Lower leg skin (tissue), 3 donors: Measurements from ENCODE around the gene REPS1.

Source experiments
- POLR2A ChIP-seq, 2 donors: fragments of 450-650 bp; IDR thresholded peaks; one replicate each; pipeline ENCODE4 v1.6.1; 2016 to 2017; ENCODE audit warnings: antibody characterized with exemption in 2 of 2, mild to moderate bottlenecking in 1 of 2, moderate library complexity in 1 of 2
- TF ChIP-seq, protein P1 (sequence below), 3 donors: fragments of 450-650 bp; IDR thresholded peaks; one replicate each; pipeline ENCODE4 v1.5.1; 2016; ENCODE audit warnings: antibody characterized with exemption in 3 of 3, mild to moderate bottlenecking in 3 of 3, moderate library complexity in 2 of 3

- TF ChIP-seq, protein P1, sequence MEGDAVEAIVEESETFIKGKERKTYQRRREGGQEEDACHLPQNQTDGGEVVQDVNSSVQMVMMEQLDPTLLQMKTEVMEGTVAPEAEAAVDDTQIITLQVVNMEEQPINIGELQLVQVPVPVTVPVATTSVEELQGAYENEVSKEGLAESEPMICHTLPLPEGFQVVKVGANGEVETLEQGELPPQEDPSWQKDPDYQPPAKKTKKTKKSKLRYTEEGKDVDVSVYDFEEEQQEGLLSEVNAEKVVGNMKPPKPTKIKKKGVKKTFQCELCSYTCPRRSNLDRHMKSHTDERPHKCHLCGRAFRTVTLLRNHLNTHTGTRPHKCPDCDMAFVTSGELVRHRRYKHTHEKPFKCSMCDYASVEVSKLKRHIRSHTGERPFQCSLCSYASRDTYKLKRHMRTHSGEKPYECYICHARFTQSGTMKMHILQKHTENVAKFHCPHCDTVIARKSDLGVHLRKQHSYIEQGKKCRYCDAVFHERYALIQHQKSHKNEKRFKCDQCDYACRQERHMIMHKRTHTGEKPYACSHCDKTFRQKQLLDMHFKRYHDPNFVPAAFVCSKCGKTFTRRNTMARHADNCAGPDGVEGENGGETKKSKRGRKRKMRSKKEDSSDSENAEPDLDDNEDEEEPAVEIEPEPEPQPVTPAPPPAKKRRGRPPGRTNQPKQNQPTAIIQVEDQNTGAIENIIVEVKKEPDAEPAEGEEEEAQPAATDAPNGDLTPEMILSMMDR (IDR thresholded peaks at IDR 0.05), result no peak
- TF ChIP-seq POLR2A (IDR thresholded peaks at IDR 0.05), result no peak
These were observed 34.6 kb downstream of the REPS1 start for GRCh38 chr6:138953451-138953850.
